ENCODE results near the gene TRIM3.

Gene TRIM3

GRCh38 chr11:6437993-6438392 is 35.7 kb downstream of the TRIM3 start:
- no peak for DNase-seq (ENCODE audit: low spot score)

GRCh38 chr11:6437423-6437822 is 36.3 kb downstream of the TRIM3 start:
- no peak for DNase-seq (ENCODE audit: low spot score)

DNA sequence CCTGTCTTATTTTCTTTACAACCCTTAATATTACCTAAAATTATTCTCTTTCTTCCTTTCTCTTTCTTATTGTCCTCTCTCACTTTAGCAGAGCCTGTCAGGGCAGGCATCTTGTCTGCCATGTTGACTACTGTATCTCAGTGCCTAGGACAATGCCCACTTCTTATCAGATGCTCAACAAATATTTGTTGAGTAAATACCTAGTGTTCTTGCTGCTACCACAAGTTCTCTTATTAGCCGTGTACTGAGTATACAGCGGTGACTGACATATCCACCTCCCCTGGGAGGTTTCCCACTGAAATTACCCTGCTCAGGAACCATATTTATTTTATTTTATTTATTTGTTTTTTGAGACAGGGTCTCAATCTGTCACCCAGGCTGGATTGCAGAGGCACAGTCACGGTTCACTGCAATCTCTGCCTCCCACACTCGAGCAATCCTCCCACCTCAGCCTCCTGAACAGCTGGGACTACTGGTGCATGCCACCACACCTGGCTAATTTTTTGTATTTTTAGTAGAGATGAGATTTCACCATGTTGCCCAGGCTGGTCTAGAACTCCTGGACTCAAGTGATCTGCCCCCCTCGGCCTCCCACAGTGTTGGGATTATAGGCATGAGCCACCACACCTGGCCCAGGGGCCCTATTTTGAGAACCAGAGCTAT is 39.6 kb downstream of the TRIM3 start:
- no peak for DNase-seq (ENCODE audit: low spot score)

GRCh38 chr11:6431861-6432260 is 41.9 kb downstream of the TRIM3 start:
- DNase-seq (ENCODE audit: low spot score) = peak; percentile 18

- no peak for DNase-seq (ENCODE audit: low spot score)
Measured at GRCh38 chr11:6427516-6427915, 46.2 kb downstream of the TRIM3 start.

DNA sequence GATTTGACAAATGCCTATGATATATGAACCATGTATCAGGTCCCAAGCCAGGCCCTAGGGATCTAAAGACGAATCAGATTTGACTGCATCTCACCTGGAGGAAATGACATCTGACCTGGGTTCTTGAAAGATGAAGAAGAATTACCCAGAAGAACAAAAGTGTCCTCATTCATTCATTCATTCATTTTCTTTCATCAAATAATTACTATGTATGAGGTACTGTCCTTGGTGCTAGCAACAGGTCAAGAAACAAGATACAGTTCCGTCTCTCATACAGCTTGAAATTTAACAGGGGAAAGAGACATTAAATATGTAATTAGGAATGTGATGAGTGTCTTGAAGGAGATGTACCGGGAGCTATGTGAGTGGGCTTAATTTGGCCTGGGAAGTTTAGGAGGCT is 53.1 kb downstream of the TRIM3 start:
- DNase-seq (ENCODE audit: low spot score) = no peak

DNA sequence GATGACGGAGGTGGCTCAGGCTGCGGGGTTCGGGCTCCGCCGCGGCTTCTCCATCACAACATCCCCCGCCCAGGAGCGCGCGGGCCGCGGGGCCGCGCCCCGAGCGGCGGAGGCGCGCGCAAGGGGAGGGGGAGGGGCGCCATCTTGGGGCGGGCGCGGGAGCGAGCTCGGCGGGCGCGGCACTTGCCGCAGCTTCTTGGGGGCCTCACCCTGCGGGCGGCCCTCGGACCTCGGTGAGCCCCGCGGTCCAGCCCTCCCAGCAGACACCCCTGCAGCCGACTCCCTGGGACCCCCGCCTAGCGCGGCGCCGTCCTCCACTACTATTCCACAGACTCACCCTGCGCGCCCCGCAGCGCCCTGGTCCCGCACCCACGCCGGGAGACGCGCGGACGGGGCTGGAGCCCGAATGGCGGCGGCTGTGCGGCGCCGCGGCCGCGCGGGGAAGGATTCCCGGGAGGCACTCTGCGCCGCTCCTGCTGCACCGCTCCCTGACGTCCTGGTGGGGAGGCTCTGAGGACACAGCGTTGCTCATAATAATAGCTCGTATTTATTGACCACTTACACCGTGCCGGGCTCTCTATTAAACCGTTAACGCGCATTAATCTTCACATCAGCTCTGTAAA is 54.6 kb downstream of the TRIM3 start, which contains the start of gene APBB1:
TSS of gene APBB1 (minus strand) at position 86 of the 623 bp plus-strand sequence. CDS start 7,747 bp downstream, outside the sequence.
- DNase-seq (ENCODE audit: low spot score) = peak; percentile 60

DNA sequence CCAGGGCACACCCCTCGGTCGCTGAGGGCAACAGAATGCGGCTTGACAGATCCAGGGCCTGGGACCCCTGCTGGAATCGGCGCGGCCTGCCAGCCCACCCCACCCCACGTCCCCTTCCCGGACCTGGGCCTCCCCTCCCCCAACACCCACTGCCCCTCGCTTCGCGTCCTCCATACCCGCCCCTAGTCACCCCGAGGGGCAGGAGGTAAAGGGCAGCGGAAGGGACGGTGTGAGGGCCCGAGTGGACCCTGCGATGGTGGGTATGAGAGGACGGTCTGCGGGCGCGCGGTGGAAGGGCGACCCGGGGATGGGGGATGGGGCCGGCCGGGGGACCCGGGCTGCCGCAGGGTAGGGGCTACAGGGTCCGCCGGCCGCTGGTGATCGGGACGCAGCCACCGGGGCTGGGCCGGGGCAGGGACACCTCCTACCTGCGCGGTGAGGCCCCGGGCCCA is 55.2 kb downstream of the TRIM3 start:
- DNase-seq (ENCODE audit: low spot score) = no peak

DNA sequence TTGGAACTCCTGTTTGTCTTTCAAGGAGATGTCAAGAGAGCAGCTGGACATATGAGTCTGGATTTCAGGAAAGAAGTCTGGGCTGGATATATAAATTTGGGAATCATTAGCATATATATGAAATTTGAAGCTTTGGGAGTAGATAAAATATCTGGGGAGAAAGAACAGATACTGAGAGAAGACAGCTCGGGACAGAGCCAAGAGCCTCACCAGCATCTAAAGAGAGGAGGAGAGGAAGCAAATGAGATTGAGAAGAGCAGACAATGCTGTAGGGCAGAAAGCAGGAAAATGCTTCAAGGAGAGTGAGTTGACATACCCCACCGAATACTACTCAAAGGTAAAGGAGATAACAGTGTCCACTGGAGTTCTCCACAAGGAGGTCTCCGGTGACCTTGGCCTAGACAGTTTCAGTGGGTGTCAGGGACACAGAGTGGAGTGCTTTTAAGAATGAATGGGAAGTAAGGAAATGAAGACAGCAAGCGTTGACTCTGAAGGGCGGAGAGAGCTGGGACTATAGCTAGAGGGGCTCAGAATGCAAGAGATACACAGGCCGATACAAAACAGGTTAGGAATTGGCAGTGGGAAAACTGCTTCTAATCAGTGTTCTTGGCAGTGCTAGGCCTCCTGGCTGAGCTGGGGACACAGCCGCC is 55.7 kb downstream of the TRIM3 start:
- DNase-seq (ENCODE audit: low spot score) = no peak

- DNase-seq (ENCODE audit: low spot score) = no peak
Measured at GRCh38 chr11:6415797-6416196, 57.9 kb downstream of the TRIM3 start.

DNA sequence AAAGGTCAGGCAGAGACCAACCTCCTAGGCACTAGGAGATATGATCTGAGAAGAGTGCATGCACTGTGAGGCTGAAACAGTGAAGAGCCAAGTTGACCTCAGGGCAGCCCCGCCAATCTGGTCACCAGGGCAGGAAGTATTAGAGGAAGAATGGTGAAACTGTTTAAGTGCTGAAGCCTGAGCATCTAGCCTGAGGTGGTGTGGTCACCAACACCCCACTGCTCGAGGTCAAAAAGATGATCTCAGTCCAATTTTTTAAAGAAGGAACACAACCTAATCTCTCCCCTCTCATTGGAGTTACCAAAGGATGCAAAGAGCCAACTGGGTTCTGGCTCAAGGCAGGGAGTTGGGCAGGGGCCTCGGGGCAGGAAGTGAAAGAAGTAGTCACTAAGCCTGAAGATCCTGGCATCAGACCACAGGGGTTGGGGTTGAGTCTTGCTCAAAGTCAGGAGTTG is 58.8 kb downstream of the TRIM3 start:
- no peak for DNase-seq (ENCODE audit: low spot score)

- no peak for DNase-seq (ENCODE audit: low spot score)
Measured at GRCh38 chr11:6413791-6414201, 59.9 kb downstream of the TRIM3 start.

GRCh38 chr11:6411594-6412031 is 62.1 kb downstream of the TRIM3 start:
- DNase-seq (ENCODE audit: low spot score) = no peak

DNA sequence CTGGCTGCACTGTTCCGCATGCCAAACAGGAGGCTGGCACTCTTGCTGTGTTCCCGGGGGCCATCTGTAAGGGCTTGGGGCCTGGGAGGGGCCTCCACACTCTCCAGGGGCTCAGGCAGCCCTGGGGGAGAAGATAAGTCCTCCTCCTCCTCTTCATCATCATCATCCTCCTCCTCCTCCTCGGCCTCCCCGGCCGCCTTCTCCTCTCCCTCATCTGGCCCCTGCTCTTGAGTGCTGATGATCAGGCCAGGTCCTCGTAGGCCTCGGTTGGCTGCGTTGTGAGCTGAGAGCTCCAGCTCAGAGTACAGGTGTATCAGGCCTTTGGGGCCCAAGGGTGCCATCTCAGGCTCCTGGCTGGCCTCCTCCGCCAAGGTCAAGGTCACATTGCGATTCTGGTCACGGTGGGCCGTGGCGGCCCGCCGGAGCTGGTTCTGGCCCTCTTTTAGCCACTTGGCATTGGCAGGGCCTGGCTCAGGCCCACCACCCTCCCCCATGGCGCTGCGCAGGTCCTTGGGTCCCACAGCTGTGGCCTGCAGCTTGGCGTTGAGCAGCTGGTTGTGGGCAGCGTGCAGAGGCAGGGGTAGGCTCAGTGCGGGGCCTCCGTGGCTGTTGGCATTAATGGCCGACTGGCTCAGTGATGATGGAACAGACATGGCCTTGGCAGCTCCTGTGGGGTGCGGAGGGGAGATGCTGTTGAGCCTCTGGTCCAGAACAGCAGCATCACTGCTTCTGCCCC is 62.9 kb downstream of the TRIM3 start:
- DNase-seq (ENCODE audit: low spot score) = no peak

- DNase-seq (ENCODE audit: low spot score) = no peak
Measured at GRCh38 chr11:6406370-6406769, 67.4 kb downstream of the TRIM3 start.

GRCh38 chr11:6405846-6406245 is 67.9 kb downstream of the TRIM3 start:
- DNase-seq (ENCODE audit: low spot score) = no peak

GRCh38 chr11:6405052-6405667 is 68.6 kb downstream of the TRIM3 start:
- no peak for DNase-seq (ENCODE audit: low spot score)

GRCh38 chr11:6404342-6405051 is 69.2 kb downstream of the TRIM3 start:
- DNase-seq (ENCODE audit: low spot score) = no peak

- DNase-seq (ENCODE audit: low spot score) = no peak
Measured at GRCh38 chr11:6403539-6403938, 70.2 kb downstream of the TRIM3 start.

GRCh38 chr11:6402561-6402981 is 71.2 kb downstream of the TRIM3 start:
- DNase-seq (ENCODE audit: low spot score) = no peak

GRCh38 chr11:6402061-6402470 is 71.7 kb downstream of the TRIM3 start:
- DNase-seq (ENCODE audit: low spot score) = no peak

All from SW480 (cell line).